GM21360 (cell line): ENCODE data around the gene NUDT4.
"Not testable (repeated sequence)": the region's sequence is repeated elsewhere in the genome, so short reads cannot be mapped to it uniquely, and the experiment has no call there.

ENCODE experiments used
- ATAC-seq: cut with Tn5 transposase; IDR thresholded peaks from one replicate; pipeline ENCODE4 v1.9.1; 2021; ENCODE audit warnings: mild to moderate bottlenecking, moderate library complexity; ENCODE audit not compliant: unreplicated experiment

NUDT4 gene

GRCh38 chr12:93366422-93366821 lies 11.3 kb upstream of the NUDT4 start:
- ATAC-seq, result no peak

GRCh38 chr12:93368766-93369165 lies 9.0 kb upstream of the NUDT4 start:
- no peak for ATAC-seq

DNA sequence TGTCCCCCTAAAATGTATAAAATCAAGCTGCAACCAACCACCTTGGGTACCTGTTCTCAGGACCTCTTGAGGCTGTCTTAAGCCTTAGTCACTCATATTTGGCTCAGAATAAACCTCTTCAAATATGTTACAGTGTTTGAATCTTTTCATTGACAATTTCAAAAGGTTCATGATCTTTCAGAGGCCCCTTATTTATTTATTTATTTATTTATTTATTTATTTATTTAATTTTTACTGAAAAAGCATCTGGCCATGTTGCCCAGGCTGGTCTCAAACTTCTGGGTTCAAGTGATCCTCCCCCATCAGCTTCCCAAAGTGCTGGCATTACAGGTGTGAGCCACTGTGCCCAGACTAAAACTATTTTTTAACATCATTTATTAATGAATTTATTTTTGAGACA lies 8.2 kb upstream of the NUDT4 start:
- no peak for ATAC-seq

GRCh38 chr12:93370947-93371346 lies 6.8 kb upstream of the NUDT4 start:
- ATAC-seq, result no peak

DNA sequence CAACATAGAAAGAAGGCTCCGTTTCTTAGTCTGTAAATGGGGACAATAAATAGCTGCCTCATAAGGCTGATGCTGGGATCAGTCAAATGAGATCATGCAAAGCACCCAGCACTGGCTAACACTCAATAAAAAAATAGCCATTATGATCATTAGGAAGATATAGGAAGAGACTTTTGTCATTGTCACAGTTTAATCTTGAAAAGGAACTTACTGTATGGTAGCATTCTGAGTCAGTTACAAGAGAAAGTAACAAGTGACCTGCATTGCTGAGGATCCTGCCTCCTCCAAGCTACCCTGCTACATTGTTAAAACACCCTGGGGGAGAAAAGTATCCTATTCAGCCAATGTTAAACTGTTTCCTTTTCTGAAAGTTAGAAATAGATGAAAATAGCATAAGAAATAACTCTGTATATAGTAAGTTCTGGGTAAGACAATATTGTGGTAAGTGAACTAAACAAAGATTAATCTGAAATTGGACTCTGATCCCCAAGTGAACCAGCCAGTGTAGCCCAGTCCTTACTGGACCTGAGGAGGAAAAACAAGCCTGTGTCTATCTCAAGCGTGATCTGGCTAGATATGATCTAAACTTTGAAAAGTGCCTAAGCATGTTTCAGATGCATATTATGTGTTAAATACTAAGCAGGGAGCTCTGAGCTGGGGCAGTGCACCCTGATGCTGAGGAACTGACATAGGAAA lies 3.6 kb upstream of the NUDT4 start:
- ATAC-seq, result no peak

DNA sequence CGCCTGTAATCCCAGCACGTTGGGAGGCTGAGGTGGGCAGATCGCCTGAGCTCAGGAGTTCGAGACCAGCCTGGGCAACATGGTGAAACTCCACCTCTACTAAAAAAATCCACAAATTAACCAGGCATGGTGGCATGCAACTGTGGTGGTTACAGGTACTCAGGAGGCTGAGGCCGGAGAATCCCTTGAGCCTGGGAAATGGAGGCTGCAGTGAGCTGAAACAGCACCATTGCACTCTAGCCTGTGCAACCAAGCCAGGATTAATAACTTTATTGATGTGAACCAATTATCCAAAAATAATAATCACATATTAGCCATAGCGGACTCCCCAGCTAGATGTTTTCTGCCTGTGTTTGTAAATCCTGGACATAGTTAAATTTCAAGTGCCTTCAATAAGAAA lies 1.8 kb upstream of the NUDT4 start:
- ATAC-seq, result no peak

DNA sequence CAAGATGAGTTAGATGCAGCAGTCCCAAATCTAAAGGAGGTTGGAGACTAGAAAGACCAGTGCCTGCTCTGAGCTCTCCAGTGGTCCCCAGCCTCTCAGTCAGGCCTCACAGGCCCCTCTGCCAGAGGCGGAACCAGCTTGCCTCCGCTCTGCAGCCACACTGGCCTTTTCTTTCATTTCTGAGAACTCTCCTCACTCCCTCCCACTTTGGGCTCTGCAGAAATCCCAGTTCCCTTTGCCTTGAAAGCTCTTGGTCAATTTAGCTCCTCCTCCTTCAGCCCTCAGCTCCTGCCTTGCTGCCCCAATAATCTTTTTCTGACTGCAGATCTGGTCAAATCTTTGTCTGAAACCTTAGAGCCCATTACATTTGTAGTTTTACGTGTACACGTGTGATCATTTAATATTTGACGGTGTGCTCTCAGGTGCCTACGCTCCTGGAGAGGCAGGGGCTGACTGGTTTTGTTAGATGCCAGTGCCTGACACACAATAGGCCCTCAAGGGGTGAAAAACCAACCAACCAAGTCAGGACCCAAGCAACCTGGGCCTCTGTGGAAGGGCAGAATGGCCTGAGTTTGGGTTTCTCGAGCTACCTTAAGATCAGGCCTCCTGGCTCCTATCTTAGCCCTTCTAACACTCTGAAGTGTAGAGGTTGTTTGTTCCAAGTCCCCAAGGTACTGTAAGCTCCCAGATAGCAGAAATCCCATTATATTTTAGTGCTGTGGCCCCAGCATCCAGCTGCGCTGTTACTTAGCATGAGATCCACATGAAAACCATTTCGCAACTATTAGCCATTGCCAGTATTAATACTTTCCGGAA lies 1.1 kb upstream of the NUDT4 start:
- ATAC-seq, result no peak

GRCh38 chr12:93378196-93378997 lies 672 bp downstream of the NUDT4 start:
- ATAC-seq, result peak; percentile 28

- ATAC-seq, result no peak
These were observed 1.2 kb downstream of the NUDT4 start for GRCh38 chr12:93378998-93379325.

GRCh38 chr12:93379326-93379980 lies 1.7 kb downstream of the NUDT4 start:
- ATAC-seq, result no peak

DNA sequence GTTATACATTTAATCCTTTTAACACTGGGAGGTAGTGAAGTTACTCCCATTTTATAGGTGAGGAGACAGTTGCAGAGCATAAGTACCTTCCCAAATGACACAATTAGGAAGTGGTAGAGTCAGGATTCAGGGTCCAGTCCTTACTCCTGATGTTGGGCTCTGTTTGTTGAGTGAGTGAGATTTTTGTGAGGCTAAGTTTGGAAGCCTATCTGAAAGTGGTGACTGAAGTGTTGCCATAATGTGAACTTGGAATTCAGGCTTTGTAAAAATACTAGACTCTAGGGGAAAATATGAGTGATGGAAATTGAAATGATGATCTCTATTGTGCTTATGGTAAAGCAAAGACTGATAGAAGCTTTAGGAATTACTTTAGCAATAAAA lies 2.2 kb downstream of the NUDT4 start:
- ATAC-seq, result no peak

DNA sequence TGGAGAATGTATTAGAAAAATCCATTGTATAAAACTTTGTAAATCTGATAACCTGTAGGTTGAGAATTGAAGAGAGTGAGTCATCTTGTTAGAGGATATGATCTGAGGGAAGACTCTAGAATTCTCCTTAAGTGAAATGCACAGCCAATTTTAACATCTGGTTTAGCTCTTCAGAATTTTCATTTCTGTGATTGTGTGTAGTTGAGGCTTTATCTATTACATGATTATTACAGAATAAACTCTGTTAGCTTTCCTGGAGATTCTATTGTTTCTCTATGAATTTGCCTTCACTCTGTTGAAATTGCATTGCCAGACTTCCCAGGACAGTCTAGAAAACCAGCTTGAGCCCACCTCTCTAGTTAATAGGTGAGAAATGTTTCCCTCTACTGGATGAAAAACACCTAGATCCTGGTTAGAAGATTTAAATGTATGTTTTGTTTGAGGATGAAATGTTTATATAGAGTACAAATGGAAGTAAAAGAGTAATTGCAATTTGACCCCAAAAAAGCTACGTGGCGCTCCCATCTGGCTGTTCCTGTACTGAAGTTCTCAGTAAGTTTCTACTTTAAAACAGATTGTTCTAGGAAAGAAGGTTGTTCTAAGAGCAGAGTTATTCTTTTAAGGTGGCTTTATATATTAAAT lies 2.9 kb downstream of the NUDT4 start:
- ATAC-seq, result no peak

DNA sequence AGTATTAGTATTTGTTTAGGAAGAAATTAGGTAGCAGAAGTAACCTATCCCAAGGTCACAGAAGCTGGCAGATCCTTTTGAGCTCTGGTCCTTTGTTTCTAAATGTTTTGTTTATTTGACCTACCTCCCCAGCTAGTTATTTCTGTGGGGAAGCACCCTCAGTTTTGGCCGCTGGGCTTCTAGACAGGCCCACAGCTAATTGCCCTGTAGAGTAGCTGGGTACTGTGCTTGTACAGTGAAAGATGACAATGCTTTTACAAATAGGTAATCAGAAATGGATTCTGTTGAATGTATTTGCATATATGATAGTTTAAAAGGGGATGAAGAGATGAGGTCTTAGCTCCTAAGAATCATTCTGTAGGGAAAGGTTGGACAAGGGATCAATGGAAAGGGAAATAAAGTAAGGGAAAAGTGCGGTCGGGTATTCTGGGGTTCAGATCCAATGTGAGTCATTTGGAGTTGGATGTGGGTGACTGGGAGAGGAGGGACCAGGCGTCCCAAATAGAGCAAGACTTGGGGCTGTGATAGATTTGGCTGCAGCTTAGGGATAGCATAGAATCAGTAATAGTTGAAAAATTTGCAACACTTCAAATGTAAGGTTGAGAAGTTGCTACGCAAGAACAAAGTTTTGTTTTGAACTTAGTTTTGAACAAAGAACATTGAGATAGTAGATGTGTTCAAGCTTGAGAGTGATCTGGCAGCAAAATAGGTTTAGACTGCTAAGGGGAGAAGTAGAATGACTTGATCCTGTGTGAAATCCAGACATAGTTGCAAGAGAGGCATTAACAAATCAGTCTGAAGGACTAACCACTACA lies 3.6 kb downstream of the NUDT4 start:
- ATAC-seq, result no peak

GRCh38 chr12:93381976-93382437 lies 4.3 kb downstream of the NUDT4 start:
- not testable (repeated sequence) for ATAC-seq

DNA sequence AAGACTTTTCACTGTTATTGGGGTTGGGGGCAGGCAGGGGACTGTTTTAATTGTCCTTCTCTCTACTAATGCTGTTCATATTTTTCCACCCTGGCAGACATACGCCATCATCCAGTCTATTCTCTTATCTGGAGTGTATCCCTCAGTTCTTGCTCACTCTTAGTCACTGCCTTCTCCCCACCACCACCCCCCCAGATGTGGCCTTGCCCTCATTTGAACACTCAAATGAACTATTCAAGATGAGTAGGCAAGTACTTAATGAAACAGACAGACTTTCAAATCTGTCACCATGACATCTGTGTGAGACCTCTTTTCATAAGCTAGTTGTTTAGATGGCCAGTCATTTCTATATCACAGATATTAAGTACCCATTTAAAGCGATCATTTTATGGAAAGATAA lies 10.1 kb downstream of the NUDT4 start:
- ATAC-seq, result no peak

GRCh38 chr12:93390031-93390430 lies 12.3 kb downstream of the NUDT4 start:
- no peak for ATAC-seq

GRCh38 chr12:93390549-93391297 lies 13.0 kb downstream of the NUDT4 start:
- no peak for ATAC-seq

GRCh38 chr12:93393425-93393824 lies 15.7 kb downstream of the NUDT4 start:
- ATAC-seq, result no peak

- ATAC-seq, result no peak
These were observed 19.7 kb downstream of the NUDT4 start for GRCh38 chr12:93397412-93397811.
